Astrocyte (in vitro differentiated cells and primary cell): ENCODE measurements around the gene ZNF541.

ENCODE experiments used
- CTCF ChIP-seq: IDR thresholded peaks from 2 replicates; pipeline ENCODE4 v1.5.1; 2011; ENCODE audit warnings: low read depth, mild to moderate bottlenecking, inconsistent platforms, low read length, moderate library complexity; ENCODE audit not compliant: insufficient read depth
- EZH2 ChIP-seq: IDR thresholded peaks from 2 replicates; pipeline ENCODE4 v1.6.1; 2012; ENCODE audit warnings: mild to moderate bottlenecking, low read length, inconsistent platforms; ENCODE audit not compliant: insufficient read depth

GRCh38 chr19:47613165-47614020 is 40.4 kb upstream of the ZNF541 start:
- TF ChIP-seq CTCF: no peak
- TF ChIP-seq EZH2: no peak
